HL-60 (cell line): ENCODE data around the gene CRELD1.

Source experiments
- DNase-seq, 2 experiments: peaks; one replicate each; pipeline ENCODE4 v3.0.0-alpha.2; 2010 to 2020; ENCODE audit warnings: low read depth in 1 of 2, low spot score in 1 of 2
- H3K27ac ChIP-seq: fragments of 250-450 bp; sonication (Bioruptor Pico); replicated peaks from 2 replicates; pipeline ENCODE4 v1.5.1; 2020; ENCODE audit warnings: mild to moderate bottlenecking, moderate library complexity
- H3K27me3 ChIP-seq: fragments of 250-450 bp; sonication (Bioruptor Pico); 2 replicates; pipeline ENCODE4 v1.5.1; 2021; ENCODE audit warnings: mild to moderate bottlenecking, moderate library complexity; ENCODE audit not compliant: insufficient read depth, poor library complexity, severe bottlenecking
- H3K4me3 ChIP-seq: replicated peaks from 2 replicates; pipeline ENCODE4 v1.5.1; 2011; ENCODE audit warnings: mild to moderate bottlenecking, control low read depth, low read length; ENCODE audit not compliant: insufficient read depth
- GABPA ChIP-seq: IDR thresholded peaks from 2 replicates; pipeline ENCODE4 v1.6.1; 2012; ENCODE audit warnings: low read depth
- POLR2AphosphoS5 ChIP-seq: IDR thresholded peaks from 2 replicates; pipeline ENCODE4 v1.6.1; 2012; ENCODE audit warnings: low read depth
- SPI1 ChIP-seq: IDR thresholded peaks from 2 replicates; pipeline ENCODE4 v1.6.1; 2012; ENCODE audit warnings: low read depth, mild to moderate bottlenecking, borderline replicate concordance
- TF ChIP-seq, protein P1 (sequence below): IDR thresholded peaks from one replicate; pipeline ENCODE4 v1.5.1; 2011; ENCODE audit warnings: low read length, control low read depth, inconsistent platforms; ENCODE audit not compliant: insufficient read depth
- TF ChIP-seq, protein P2 (sequence below): IDR thresholded peaks from 2 replicates; pipeline ENCODE4 v1.6.1; 2012; ENCODE audit warnings: low read depth; ENCODE audit not compliant: insufficient replicate concordance

The CRELD1 gene

DNA sequence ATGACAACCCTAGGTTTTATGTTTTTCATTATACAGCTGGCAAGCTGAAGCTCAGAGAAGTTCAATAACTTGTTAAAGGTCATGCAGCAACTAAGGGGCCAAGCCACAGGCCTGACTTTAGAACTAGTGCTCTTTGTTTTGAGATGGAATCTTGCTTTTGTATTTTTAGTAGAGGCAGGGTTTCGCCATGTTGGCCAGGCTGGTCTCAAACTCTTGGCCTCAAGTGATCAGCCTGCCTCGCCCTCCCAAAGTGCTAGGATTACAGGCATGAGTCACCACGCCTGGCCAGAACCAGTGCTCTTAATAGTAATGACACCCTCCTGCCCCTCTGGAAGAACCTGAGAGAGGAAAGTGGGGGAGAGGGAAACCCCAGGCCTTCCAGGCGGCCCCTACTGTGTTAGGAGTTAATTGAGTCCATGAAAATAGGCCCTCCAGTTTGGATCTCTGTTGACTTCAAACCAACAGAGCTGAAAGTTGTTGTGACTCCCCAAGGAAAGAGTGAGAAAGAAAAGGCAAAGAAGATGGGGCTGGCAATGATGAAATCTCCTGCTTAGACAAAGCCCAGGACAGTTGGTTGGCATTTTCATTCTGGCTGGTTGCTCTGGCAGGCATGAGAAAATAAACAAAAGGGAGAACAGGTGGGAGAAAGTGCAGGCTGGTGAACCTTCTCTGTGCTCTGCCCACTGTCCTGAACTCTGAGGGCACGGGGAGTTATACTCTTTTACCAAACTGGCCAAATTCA lies 22.1 kb downstream of the CRELD1 start:
- no peak for DNase-seq
- no peak overlapping the region for H3K4me3 ChIP-seq
- no peaks in the 10 kb centered on the region for H3K27me3 ChIP-seq
- no peak overlapping the region for H3K27ac ChIP-seq
- TF ChIP-seq, protein P1, sequence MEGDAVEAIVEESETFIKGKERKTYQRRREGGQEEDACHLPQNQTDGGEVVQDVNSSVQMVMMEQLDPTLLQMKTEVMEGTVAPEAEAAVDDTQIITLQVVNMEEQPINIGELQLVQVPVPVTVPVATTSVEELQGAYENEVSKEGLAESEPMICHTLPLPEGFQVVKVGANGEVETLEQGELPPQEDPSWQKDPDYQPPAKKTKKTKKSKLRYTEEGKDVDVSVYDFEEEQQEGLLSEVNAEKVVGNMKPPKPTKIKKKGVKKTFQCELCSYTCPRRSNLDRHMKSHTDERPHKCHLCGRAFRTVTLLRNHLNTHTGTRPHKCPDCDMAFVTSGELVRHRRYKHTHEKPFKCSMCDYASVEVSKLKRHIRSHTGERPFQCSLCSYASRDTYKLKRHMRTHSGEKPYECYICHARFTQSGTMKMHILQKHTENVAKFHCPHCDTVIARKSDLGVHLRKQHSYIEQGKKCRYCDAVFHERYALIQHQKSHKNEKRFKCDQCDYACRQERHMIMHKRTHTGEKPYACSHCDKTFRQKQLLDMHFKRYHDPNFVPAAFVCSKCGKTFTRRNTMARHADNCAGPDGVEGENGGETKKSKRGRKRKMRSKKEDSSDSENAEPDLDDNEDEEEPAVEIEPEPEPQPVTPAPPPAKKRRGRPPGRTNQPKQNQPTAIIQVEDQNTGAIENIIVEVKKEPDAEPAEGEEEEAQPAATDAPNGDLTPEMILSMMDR, result no peak
- TF ChIP-seq GABPA (no peak), POLR2AphosphoS5 (no peak), SPI1 (no peak)
- TF ChIP-seq, protein P2, sequence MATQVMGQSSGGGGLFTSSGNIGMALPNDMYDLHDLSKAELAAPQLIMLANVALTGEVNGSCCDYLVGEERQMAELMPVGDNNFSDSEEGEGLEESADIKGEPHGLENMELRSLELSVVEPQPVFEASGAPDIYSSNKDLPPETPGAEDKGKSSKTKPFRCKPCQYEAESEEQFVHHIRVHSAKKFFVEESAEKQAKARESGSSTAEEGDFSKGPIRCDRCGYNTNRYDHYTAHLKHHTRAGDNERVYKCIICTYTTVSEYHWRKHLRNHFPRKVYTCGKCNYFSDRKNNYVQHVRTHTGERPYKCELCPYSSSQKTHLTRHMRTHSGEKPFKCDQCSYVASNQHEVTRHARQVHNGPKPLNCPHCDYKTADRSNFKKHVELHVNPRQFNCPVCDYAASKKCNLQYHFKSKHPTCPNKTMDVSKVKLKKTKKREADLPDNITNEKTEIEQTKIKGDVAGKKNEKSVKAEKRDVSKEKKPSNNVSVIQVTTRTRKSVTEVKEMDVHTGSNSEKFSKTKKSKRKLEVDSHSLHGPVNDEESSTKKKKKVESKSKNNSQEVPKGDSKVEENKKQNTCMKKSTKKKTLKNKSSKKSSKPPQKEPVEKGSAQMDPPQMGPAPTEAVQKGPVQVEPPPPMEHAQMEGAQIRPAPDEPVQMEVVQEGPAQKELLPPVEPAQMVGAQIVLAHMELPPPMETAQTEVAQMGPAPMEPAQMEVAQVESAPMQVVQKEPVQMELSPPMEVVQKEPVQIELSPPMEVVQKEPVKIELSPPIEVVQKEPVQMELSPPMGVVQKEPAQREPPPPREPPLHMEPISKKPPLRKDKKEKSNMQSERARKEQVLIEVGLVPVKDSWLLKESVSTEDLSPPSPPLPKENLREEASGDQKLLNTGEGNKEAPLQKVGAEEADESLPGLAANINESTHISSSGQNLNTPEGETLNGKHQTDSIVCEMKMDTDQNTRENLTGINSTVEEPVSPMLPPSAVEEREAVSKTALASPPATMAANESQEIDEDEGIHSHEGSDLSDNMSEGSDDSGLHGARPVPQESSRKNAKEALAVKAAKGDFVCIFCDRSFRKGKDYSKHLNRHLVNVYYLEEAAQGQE, result no peak

DNA sequence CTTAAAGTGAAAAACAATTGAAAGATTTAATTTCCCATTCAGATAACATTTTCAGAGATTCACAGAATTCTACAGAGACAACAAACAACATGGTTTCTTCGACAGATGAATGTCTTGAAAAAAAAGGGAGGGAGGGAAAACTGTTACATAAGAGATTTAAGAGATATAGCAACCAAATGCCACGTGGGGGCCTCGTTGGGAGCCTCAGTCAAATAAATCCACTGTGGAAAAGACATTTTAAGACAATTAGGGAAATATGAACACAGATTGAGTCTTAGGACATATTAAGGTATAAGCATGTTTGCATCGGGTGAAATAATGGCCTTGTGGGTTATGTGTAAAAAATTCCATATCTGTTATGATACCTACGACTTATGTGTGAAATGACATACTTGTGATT lies 23.6 kb downstream of the CRELD1 start:
- no peaks in the 10 kb centered on the region for H3K27me3 ChIP-seq
- H3K4me3 ChIP-seq, result no peak overlapping the region
- TF ChIP-seq, protein P2, result no peak
- TF ChIP-seq SPI1, result no peak
- no peak for TF ChIP-seq GABPA
- TF ChIP-seq POLR2AphosphoS5, result no peak
- TF ChIP-seq, protein P1, result no peak
- H3K27ac ChIP-seq, result no peak overlapping the region
- peak in 1 of 2 experiments; percentile 15 for DNase-seq

DNA sequence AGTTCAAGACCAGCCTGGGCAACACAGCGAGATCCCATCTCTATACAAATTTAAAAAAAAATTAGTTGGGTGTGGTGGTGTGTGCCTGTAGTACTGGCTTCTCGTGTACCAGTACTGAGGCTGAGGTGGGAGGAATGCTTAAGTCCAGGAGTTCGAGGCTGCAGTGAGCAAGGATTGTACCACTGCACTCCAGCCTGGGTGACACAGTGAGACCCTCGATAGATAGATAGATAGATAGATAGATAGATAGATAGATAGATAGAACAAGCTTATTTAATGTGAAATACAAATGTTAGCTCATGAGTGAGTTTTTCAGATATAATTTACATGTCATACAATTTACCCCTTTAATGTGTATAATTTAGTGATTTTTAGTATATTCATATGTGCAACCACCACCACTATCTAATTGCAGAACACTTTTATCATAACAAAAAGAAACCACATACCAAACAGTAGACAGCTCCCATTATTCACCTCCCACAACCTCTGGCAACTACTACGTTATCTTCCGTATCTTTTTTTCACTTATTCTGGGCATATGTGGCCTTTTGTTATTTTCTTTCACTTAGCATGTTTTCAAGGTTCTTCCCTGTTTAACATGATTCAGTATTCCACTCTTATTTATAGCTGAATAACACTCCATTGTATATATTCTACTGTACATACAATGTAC lies 31.7 kb downstream of the CRELD1 start:
- Histone ChIP-seq H3K27ac (no peak overlapping the region), H3K4me3 (no peak overlapping the region), H3K27me3 (no peaks in the 10 kb centered on the region)
- TF ChIP-seq, protein P2, result no peak
- TF ChIP-seq GABPA, result no peak
- TF ChIP-seq, protein P1, result no peak
- TF ChIP-seq SPI1, result no peak
- TF ChIP-seq POLR2AphosphoS5, result no peak
- no peak for DNase-seq
